Stimulated activated naive B cell treated with anti-CD40 and anti-IgM and Interleukin-4, amounts not matched to agents 10 μg/mL and 1 μg/mL and 100 μg/mL, for 72 hours (primary cell): ENCODE data around the gene ZNF777.
"Not testable (repeated sequence)": the region's sequence is repeated elsewhere in the genome, so short reads cannot be mapped to it uniquely, and the experiment has no call there.

Experiments
- ATAC-seq, 2 donors: fragments of 150-1000 bp; cut with Tn5 transposase; replicated peaks; 2 replicates each; pipeline ENCODE4 v1.10.0; 2021; ENCODE audit warnings: moderate library complexity in 1 of 2
- DNase-seq: peaks from one replicate; pipeline ENCODE4 v3.0.0; 2021
- H3K27ac Mint-ChIP-seq: one replicate; pipeline ENCODE4 v1.8.0; 2022; ENCODE audit warnings: mild to moderate bottlenecking, mixed read lengths
- H3K27me3 Mint-ChIP-seq, 2 donors: one replicate each; pipeline ENCODE4 v1.8.0; 2022; ENCODE audit warnings: mixed read lengths in 2 of 2
- H3K36me3 Mint-ChIP-seq, 2 donors: one replicate each; pipeline ENCODE4 v1.8.0; 2022; ENCODE audit warnings: mixed read lengths in 2 of 2, mild to moderate bottlenecking in 1 of 2
- H3K4me1 Mint-ChIP-seq, 2 donors: one replicate each; pipeline ENCODE4 v1.8.0; 2022; ENCODE audit warnings: mixed read lengths in 2 of 2, mild to moderate bottlenecking in 1 of 2
- H3K4me3 Mint-ChIP-seq, 2 donors: one replicate each; pipeline ENCODE4 v1.8.0; 2022; ENCODE audit warnings: mild to moderate bottlenecking in 2 of 2, mixed read lengths in 2 of 2, moderate library complexity in 1 of 2
- H3K9me3 Mint-ChIP-seq, 2 donors: one replicate each; pipeline ENCODE4 v1.8.0; 2022; ENCODE audit warnings: mixed read lengths in 2 of 2, mild to moderate bottlenecking in 1 of 2

Gene ZNF777

DNA sequence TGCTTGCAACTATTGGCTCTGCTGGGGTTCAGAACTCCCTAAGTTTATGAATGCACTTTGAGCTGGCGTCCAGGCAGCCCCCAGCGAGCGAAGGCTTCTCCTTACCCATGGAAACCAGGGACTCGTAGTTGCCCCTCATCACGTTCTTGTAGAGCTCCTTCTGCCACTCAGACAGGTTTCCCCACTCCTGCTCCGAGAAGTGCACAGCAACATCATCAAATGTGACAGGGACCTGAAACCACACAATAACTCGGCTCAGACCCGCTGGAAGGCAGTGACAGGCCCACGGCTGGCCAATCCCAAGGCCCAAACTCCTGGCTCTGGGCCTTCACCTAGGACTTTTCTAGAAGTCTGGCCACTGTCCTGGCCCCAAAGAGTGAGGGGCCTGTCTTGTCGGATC, 6.9 kb downstream of the ZNF777 start:
- no peak overlapping the region for H3K27ac Mint-ChIP-seq
- H3K27me3 Mint-ChIP-seq, result no peaks in the 10 kb centered on the region
- H3K36me3 Mint-ChIP-seq, result peaks cover 39 to 46% of the 10 kb centered on the region in 2 donors
- peaks cover 13 to 34% of the 10 kb centered on the region in 2 donors for H3K4me1 Mint-ChIP-seq
- no peak for ATAC-seq
- no peak for DNase-seq
- no peak overlapping the region for H3K4me3 Mint-ChIP-seq
- H3K9me3 Mint-ChIP-seq, result no peaks in the 10 kb centered on the region

DNA sequence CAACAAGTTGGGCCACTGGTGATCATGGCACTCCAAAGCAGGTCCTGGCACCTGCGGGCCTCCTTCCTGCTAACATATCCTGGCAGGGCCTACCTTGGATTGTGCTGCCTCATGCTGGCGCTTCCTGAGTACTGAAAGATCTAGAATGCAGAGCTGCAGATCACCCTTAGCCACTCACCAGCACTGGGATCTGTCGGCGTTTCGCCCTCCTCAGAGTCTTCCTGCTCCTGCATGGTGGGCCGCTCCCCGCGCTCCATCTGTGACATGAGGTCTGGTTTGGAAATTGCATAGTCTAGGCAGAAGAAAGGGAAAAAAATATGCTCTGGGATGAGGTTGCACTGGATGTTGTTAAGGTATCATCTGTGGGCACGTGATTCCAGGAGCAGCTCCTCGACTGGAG, 10.0 kb downstream of the ZNF777 start:
- DNase-seq, result no peak
- H3K36me3 Mint-ChIP-seq, result peaks cover 50 to 56% of the 10 kb centered on the region in 2 donors
- no peaks in the 10 kb centered on the region for H3K27me3 Mint-ChIP-seq
- H3K9me3 Mint-ChIP-seq, result no peaks in the 10 kb centered on the region
- no peak for ATAC-seq
- H3K4me1 Mint-ChIP-seq, result peaks cover 3 to 8% of the 10 kb centered on the region in 2 donors
- no peak overlapping the region for H3K4me3 Mint-ChIP-seq
- H3K27ac Mint-ChIP-seq, result no peak overlapping the region

DNA sequence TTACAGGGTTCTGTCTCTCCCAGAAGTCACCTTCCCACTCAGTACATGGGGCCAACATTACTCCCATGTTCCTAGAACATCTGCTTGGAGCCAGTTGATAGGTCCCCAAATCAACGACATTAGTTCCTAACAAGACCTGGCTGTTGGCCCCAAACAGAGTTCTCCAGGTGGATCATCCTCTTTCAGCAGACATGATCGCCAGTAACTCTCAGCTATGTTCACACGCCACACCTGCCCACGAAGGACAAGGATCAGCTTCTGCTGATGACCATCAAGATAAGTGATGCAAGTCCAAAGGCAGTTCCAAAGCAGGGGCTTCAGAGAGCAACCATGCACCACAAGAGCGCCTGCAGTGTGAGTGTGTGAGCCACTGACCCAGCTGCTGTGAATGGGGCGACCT, 11.0 kb downstream of the ZNF777 start:
- H3K9me3 Mint-ChIP-seq, result no peaks in the 10 kb centered on the region
- H3K27me3 Mint-ChIP-seq, result no peaks in the 10 kb centered on the region
- peaks cover 46 to 58% of the 10 kb centered on the region in 2 donors for H3K36me3 Mint-ChIP-seq
- no peak for DNase-seq
- no peak overlapping the region for H3K4me3 Mint-ChIP-seq
- peaks cover 0 to 3% of the 10 kb centered on the region in 2 donors for H3K4me1 Mint-ChIP-seq
- ATAC-seq, result no peak
- H3K27ac Mint-ChIP-seq, result no peak overlapping the region

DNA sequence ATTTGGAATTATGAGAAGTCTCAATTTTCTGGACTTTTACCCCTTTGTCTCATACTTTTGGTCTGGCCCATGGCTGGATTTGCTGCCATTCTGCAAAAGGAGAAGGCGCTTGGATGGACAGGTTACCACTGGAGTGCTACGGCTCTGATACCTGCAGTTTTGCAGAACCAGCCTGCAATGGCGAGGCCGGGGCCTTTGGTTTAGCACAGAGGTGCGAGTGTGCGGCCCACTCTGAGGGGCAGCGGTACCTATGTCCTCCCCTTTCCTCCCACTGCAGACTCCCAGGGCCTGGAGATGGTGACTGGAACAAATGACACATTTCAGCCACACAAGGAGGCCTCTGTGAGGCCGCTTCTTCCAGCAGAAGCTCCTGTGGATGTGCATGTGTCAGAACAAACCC, 11.9 kb downstream of the ZNF777 start:
- ATAC-seq (no peak), DNase-seq (no peak)
- H3K36me3 Mint-ChIP-seq, result peaks cover 50 to 56% of the 10 kb centered on the region in 2 donors
- H3K27ac Mint-ChIP-seq, result no peak overlapping the region
- no peaks in the 10 kb centered on the region for H3K9me3 Mint-ChIP-seq
- peaks cover 0 to 6% of the 10 kb centered on the region in 2 donors for H3K4me1 Mint-ChIP-seq
- H3K4me3 Mint-ChIP-seq, result no peak overlapping the region
- no peaks in the 10 kb centered on the region for H3K27me3 Mint-ChIP-seq

GRCh38 chr7:149446026-149446425, 14.8 kb downstream of the ZNF777 start:
- not testable (repeated sequence) for H3K27ac Mint-ChIP-seq, DNase-seq, H3K27me3 Mint-ChIP-seq, H3K4me3 Mint-ChIP-seq, H3K9me3 Mint-ChIP-seq, ATAC-seq, H3K4me1 Mint-ChIP-seq
- H3K36me3 Mint-ChIP-seq, result peaks cover 48 to 55% of the 10 kb centered on the region in 2 donors

DNA sequence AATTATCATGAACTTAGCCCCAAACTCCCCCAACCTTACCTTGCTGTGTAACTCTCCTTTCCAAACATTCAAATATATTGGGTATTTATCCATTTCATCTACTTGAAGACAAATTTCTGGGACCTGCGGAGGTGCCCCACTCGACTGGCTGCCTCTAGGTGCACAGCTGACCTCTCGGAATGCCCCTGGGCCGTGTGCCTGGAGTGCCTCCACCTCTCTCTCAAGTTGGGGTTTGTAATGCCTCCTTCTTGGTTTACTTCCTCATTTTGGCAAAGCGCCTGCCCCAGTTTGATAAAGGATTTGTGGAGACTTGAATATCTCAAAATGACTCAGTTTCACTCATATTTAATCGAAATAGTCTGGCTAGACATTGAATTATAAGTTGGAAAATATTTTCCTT, 16.6 kb downstream of the ZNF777 start:
- ATAC-seq, result no peak
- Mint-ChIP-seq H3K4me1 (peaks cover 5 to 6% of the 10 kb centered on the region in 2 donors), H3K27me3 (no peaks in the 10 kb centered on the region), H3K4me3 (no peak overlapping the region), H3K9me3 (no peaks in the 10 kb centered on the region), H3K27ac (no peak overlapping the region), H3K36me3 (peaks cover 35 to 45% of the 10 kb centered on the region in 2 donors)
- no peak for DNase-seq

- Mint-ChIP-seq H3K4me1 (peaks cover 5 to 6% of the 10 kb centered on the region in 2 donors), H3K36me3 (peaks cover 38 to 50% of the 10 kb centered on the region in 2 donors), H3K27ac (no peak overlapping the region), H3K27me3 (no peaks in the 10 kb centered on the region), H3K4me3 (no peak overlapping the region), H3K9me3 (no peaks in the 10 kb centered on the region)
- DNase-seq (no peak), ATAC-seq (no peak)
Measured at GRCh38 chr7:149443523-149443922, 17.3 kb downstream of the ZNF777 start.

DNA sequence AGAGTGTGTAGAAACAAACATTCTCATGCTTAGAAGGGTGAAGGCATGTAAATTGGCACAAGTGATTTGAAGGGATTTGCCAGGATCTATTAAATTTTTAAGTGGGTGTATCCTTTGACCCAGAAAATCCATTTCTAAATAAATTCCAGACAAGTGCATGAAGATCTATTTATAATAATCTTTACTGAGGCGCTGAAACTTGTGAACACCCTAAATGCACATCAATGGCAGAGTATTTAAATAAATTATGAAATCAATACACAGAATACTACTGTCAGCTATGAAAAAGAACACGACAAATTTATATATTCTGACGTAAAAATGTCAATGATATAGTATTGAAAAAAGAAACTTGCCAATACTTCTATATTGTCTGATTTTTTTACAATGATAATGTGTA, 17.9 kb downstream of the ZNF777 start:
- DNase-seq (no peak), ATAC-seq (no peak)
- no peak overlapping the region for H3K27ac Mint-ChIP-seq
- peaks cover 5 to 6% of the 10 kb centered on the region in 2 donors for H3K4me1 Mint-ChIP-seq
- H3K9me3 Mint-ChIP-seq, result no peaks in the 10 kb centered on the region
- no peak overlapping the region for H3K4me3 Mint-ChIP-seq
- no peaks in the 10 kb centered on the region for H3K27me3 Mint-ChIP-seq
- peaks cover 38 to 50% of the 10 kb centered on the region in 2 donors for H3K36me3 Mint-ChIP-seq

DNA sequence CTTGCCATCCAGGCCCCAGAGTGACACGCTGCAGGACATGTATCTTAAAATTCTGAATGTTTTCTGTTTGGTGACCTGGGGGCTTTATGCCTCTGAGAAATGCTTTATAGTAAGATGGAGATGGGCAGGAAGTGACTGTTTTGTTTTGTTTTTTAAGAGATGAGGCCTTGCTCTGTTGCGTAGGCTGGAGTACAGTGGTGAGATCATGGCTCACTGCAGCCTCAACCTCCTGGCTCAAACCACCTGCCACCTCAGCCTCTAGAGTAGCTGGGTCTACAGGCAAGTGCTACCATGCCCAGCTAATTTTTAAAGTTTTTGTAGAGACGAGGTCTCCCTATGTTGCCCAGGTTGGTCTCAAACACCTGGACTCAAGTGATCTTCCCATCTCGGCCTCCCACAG, 20.6 kb downstream of the ZNF777 start:
- no peak overlapping the region for H3K4me3 Mint-ChIP-seq
- ATAC-seq (no peak), DNase-seq (no peak)
- H3K4me1 Mint-ChIP-seq, result peaks cover 4 to 5% of the 10 kb centered on the region in 2 donors
- no peaks in the 10 kb centered on the region for H3K27me3 Mint-ChIP-seq
- H3K36me3 Mint-ChIP-seq, result peaks cover 32 to 49% of the 10 kb centered on the region in 2 donors
- no peaks in the 10 kb centered on the region for H3K9me3 Mint-ChIP-seq
- H3K27ac Mint-ChIP-seq, result no peak overlapping the region

- no peak overlapping the region for H3K4me3 Mint-ChIP-seq
- H3K4me1 Mint-ChIP-seq, result peaks cover 1 to 5% of the 10 kb centered on the region in 2 donors
- H3K27ac Mint-ChIP-seq, result no peak overlapping the region
- no peak for DNase-seq
- peaks cover 43 to 66% of the 10 kb centered on the region in 2 donors for H3K36me3 Mint-ChIP-seq
- no peak for ATAC-seq
- H3K27me3 Mint-ChIP-seq, result no peaks in the 10 kb centered on the region
- no peaks in the 10 kb centered on the region for H3K9me3 Mint-ChIP-seq
Measured at GRCh38 chr7:149436358-149436757, 24.5 kb downstream of the ZNF777 start.

- Mint-ChIP-seq H3K36me3 (peaks cover 55 to 77% of the 10 kb centered on the region in 2 donors), H3K27me3 (no peaks in the 10 kb centered on the region), H3K4me1 (peaks cover 1 to 11% of the 10 kb centered on the region in 2 donors), H3K9me3 (no peaks in the 10 kb centered on the region), H3K4me3 (no peak overlapping the region), H3K27ac (no peak overlapping the region)
- no peak for ATAC-seq
- DNase-seq, result no peak
Measured at GRCh38 chr7:149433124-149433523, 27.7 kb downstream of the ZNF777 start.

DNA sequence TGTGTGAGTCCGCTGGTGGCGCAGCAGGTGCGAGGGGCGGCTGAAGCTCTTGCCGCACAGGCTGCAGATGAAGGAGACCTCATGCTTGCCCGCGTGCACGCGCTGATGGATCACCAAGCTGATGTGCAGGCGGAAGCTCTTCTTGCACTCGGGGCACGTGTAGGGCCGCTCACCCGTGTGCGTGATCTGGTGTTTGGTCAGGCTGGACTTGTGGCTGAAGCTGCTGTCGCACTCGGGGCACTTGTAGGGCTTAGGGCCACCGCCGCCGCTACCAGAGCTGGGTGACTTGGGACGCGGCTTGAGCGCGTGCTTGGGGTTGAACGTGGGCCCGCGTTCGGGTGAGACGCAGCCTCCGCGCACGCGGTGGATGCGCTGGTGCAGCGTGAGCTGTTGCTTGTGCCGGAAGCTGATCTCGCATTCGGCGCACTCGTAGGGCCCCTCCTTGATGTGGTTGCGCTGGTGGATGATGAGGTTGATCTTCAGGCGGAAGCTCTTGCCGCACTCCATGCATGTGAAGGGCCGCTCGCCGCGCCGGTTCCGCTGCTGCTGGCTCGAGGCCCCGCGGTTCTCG, 28.7 kb downstream of the ZNF777 start:
- Mint-ChIP-seq H3K27me3 (no peaks in the 10 kb centered on the region), H3K4me1 (peaks cover 1 to 11% of the 10 kb centered on the region in 2 donors), H3K9me3 (no peaks in the 10 kb centered on the region), H3K4me3 (no peak overlapping the region), H3K36me3 (peaks cover 50 to 72% of the 10 kb centered on the region in 2 donors), H3K27ac (no peak overlapping the region)
- ATAC-seq (no peak), DNase-seq (no peak)

- DNase-seq (no peak), ATAC-seq (no peak)
- Mint-ChIP-seq H3K36me3 (peaks cover 49 to 68% of the 10 kb centered on the region in 2 donors), H3K9me3 (no peaks in the 10 kb centered on the region), H3K27ac (no peak overlapping the region), H3K4me3 (no peak overlapping the region), H3K4me1 (peaks cover under 1 to 11% of the 10 kb centered on the region in 2 donors), H3K27me3 (no peaks in the 10 kb centered on the region)
Measured at GRCh38 chr7:149431486-149432120, 29.3 kb downstream of the ZNF777 start.

DNA sequence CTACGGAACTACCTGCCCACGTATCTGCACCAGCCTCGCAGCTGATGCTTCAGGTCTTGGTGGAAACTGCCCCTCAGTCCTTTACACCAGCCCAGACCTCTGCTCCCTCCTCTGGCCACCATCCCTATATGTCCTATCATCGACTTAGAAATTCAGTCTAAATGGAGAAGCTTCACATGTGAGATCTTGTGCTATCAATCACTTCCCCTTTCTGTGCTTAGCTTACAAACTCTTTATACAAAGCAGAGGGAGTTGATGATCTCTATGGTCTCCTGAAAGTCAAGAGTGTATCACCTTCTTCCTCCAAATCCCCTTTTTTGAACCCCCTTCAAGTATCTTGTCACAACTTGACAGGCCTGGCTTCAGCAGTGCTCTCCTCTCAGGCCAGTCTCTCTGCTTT, 30.7 kb downstream of the ZNF777 start:
- H3K36me3 Mint-ChIP-seq, result peaks cover 48 to 58% of the 10 kb centered on the region in 2 donors
- no peak overlapping the region for H3K4me3 Mint-ChIP-seq
- DNase-seq, result no peak
- peak in 1 of 2 donors; percentile 33 for ATAC-seq
- H3K9me3 Mint-ChIP-seq, result no peaks in the 10 kb centered on the region
- peaks cover 0 to 11% of the 10 kb centered on the region in 2 donors for H3K4me1 Mint-ChIP-seq
- no peaks in the 10 kb centered on the region for H3K27me3 Mint-ChIP-seq
- no peak overlapping the region for H3K27ac Mint-ChIP-seq

- Mint-ChIP-seq H3K36me3 (peaks cover 33 to 38% of the 10 kb centered on the region in 2 donors), H3K4me1 (peaks cover 0 to 20% of the 10 kb centered on the region in 2 donors), H3K9me3 (no peaks in the 10 kb centered on the region)
Measured at GRCh38 chr7:149427893-149428292, 33.0 kb downstream of the ZNF777 start.

More at GRCh38 chr7:149427893-149428292, 33.0 kb downstream of the ZNF777 start:
- DNase-seq, result no peak
- no peaks in the 10 kb centered on the region for H3K27me3 Mint-ChIP-seq
- H3K4me3 Mint-ChIP-seq, result no peak overlapping the region
- H3K27ac Mint-ChIP-seq, result no peak overlapping the region
- ATAC-seq, result no peak
